HK-2 (cell line): ENCODE measurements around the gene IFT20.

Experiments
- DNase-seq: peaks from one replicate; pipeline ENCODE4 v3.0.0-alpha.2; 2018; ENCODE audit not compliant: unreplicated experiment

Gene IFT20

DNA sequence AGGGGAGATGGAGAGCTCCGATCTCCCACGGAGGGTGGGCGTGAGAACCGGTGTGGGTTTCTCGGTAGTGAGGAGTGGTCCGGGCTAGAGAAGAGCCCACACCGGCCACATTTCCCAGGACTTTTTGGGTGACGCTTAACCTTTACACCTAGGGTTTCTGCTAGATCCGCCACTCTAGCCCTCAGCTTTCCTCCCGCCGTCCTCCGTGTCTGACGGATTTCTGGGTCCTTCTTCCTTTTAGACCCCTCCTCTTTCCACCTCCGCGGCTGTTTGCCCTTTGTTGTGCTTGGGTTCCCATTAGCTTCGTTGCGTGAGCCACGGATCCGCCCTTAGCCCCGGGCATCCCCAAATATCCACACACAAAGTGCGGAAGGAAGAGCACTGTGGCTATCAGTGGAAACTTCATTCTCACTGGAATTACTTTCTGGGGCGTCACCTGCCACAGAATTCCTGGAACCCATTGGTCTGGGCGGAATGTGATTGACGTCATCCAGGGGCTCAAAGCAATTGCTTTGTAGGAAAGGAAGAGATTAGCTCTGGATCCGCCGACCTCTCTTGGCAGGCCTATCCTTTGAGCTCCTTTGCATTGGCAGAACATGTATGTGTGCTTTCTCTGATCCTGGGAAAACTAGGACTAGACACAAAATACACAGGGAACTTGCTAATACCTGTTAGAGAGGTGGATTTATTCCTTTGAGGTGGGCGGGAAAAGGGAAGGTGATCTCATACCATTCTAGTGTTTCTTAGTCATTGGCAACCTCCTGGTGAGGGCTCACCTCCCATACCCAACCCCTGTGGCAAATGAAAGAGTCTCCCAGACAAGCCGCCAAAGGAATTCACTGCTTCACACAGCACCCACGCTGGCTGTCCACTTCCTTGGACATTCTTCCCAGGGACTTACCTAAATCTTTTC is 943 bp upstream of the IFT20 start:
- DNase-seq, result peak; percentile 77

DNA sequence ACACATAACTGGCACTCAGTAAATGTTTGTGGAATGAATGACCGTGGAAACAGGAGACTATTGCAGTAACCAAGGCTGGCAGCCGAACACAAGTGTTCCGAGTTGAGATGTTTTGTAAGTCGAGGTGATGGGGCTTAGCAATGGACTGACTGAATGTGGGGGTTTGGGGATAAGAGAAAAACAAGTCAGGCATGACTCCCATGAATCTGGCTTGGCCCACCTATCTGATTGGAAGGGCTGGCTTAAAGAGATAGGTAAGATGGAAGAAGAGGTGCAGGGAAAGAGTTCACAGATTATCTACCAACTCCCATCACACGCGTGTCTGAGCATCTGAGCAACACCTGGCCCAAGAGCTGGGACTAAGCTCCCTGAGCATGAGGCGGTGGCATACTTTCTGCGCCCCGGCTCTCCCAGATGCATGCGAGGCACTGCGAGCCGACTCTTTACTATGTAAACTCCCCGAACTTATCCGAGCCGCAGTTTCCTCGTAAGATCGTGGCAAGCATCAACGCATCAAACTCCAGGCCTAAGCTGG is 539 bp downstream of the IFT20 start:
- no peak for DNase-seq

DNA sequence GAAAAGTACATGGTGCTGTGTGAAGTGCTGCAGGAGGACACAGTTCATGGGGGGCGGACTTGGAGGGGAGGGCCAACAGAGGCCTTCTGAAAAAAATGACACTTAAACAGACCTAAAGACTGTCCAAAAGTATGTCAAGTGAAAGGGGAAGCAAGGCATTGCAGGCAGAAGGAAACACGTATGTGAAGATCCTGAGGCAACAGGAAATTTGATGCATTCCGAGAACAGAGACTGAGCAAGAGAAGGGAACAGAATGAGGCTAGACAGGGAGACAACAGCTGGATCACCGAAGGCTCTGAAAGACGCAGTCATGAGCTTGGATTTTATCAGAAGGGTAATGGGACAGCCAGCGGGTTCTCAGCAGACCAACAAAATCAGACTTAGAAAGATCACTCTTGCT is 1.1 kb downstream of the IFT20 start:
- no peak for DNase-seq

DNA sequence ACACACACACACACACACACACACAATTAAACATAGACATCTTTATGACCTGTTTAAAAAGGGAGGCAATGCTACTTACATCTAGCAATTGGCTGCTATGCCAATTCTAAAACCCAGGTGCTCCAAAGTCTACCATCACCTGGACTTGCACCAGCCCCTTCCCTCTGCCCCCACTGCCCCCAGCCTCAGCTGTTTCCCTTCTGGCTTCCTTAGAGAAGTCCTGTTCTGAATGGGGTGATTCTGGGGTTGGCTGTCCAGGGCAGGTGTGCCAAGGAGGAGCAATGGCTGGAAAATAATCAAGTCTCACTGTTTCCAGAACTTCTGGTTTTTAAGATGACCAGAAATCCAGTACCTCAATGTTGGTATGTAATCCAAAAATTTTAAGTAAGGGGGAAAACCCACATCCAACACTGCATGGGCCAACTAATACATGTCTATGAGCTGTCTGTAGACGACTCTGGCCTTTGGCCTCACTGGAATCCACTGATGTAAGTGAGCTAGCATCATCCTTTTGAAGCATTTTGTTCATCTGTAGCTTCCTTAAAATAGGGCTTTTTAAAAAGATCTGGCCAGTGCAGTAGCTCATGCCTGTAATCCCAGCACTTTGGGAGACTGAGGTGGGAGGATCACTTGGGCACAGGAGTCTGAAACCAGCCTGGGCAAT is 2.1 kb downstream of the IFT20 start:
- no peak for DNase-seq

DNA sequence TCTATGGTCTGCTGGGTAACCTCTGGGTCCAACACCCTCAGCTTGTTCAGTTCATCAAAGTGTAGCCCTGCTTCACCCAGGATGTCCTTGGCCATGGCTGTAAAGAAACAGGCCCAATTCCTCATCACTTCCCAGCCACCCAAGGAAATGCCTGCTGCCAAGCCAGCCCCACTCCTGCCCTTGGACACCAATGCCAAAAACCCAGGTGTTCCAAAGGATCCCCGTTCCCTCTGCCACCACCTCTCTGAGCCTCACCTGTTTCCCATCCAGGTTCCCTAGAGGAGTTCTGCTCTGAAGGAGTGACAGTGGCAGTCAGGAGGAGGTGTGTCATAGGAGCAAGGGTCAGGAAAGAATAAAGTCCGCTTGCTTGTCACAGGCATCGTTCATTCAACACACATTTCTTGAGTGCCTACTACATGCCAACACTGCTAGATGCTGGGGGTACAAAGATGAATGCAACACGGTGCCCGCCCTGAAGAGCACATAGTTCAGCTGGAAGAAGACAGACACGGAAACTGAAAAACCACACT is 3.3 kb downstream of the IFT20 start:
- DNase-seq, result no peak

DNA sequence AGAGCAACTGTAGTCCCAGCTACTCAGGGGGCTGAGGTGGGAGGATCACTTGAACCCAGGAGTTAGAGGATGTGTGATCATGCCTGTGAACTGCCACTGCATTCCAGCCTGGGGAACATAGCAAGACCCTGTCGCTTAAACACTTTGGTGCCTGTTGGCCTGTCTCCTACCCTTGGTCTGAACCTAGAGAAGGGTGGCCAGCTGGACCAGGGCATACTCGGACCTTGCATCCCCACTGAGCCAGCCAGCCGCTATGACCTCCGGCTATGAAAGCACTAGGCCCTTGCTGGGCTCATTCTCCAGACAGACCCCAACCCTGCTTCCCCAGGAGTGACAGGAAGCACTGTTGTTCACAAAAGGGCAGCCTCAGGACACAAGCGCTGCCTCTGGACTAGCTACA is 4.6 kb downstream of the IFT20 start:
- DNase-seq, result no peak

DNA sequence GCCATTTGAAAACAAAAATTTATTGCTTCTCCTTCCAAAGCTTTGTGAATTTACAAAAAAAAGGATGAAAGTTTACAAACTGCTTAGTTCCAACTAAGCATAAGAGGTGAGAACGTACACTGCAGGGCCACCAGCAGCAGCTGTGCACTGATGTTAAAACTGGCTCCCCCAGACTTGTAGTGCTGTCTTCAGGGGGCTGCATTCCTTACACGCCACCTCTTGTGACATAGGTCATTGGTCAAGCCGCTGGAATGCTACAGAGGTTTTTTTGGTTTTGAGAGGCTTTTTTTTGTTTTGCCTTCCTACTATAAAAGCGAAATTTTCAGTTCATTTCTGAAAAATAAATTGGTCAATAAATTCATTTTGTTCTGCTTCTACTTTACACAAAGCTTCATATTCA is 6.9 kb downstream of the IFT20 start:
- DNase-seq, result no peak

DNA sequence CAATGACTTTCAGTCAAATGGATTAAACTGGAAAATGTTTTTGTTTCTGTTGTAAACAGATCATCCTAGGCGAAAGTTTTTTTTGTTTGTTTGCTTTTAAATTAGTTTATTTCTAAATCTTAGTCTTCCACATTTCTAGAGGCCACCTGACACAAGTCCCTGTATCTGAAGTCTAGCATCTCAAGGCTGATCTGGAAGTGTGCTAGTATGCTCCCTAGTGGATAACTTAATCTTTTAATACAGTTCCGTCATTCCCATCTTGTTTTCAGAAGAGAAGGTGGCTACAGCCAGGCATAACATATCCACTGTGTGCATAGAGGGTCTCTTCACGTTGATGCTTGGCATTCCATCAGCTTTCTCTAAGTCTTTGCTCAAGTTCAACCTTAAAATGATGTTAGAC is 7.6 kb downstream of the IFT20 start:
- no peak for DNase-seq

DNA sequence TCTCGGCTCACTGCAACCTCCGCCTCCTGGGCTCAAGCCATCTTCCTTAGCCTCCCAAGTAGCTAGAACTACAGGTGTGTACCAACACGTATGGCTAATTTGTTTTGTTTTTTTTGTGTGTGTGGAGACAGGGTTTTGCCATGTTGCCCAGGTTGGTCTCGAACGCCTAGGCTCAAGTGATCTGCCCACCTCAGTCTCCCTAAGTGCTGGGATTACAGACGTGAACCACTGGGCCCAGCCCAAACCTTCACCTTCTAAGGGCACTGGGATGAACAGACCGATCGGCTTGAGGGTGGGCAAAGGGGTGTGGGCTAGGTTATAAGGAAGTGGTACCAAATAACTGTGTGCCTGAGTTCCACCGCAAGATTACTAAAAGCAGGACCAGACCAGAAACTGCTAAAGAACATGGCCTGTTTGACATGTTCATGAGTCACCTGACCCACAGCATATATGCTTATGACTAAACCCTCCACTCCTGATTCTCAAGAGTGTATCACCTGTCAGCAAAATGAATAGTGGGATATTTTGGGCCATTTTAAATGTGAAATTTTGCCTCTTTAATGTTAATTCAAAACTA is 8.2 kb downstream of the IFT20 start:
- DNase-seq, result no peak

DNA sequence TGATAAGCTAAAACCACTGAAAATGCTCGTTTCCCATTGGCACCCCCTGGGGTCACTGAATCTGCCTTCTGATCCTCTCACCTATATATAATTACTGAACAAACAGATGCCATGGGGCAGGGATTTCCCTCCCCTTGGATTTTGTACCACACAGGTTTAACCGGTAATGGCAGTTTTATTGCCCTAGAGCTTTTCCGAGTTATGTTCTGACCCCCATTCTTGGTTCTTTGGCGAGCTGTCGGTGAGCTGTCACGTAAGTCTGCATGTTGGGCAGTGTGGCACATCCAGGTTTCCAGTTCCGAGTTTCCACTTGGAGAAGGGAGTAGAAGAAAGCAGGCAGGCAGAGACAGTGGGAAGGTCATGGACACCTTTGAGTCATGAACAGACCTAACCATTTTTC is 9.2 kb downstream of the IFT20 start:
- DNase-seq, result no peak

DNA sequence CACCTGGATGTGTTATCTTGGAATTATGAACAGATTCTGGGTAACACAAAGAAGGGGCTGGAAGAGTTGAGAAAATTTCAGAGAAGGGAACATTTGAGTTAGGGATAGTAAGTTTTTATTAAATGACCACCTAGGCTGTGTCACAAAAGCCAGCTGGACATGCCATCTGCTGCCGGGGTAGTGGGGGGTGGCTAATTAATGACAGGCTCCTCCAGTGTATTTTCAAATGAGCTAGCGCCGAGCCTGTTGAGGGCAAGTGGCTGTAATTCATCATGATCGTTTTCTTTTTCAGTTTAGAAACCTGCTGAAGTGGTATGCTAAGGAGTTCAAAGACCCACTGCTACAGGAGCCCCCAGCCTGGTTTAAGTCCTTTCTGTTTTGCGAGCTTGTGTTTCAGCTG is 10.1 kb downstream of the IFT20 start:
- no peak for DNase-seq

DNA sequence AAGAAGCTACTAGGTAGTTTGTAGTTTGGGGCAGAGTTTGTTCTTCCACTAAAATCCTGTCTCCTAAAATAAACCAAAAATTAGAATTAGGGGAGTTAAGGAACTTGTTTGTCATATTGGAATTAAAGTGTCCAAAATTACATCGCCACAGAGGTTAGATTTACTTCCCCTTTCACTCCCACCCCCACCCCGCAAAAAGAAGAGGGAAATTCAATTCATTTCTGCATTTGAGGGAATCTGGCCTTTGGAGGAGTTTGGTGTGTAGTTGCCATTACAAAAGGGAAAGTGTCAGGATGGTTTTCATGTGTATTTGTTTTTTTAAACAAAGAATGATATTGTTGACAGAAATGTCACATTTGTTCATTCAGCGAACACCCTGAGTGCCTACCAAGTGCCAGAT is 10.5 kb downstream of the IFT20 start:
- DNase-seq, result no peak

DNA sequence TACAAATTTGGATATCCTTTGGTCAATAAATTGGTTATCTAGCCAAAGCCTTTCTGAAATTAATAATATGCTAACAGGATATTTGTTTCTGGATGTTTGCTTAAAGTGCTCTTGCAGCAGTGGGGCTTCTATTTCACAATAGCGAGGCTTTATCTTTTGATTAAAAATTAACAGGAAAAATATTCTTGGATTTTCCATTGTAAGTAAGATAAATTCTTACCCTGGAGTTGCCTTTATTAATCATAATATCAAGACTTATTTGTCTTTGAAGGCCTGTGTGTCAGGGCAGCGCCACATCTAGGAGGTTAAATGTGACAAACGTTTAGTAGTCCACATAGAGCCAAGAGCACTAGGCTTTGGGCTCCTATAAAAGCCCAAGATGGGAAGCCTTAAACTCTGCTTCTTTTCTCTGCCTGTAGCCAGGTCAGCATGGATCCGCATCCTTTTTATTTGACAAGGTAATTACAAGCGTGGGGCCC is 11.0 kb downstream of the IFT20 start:
- no peak for DNase-seq

DNA sequence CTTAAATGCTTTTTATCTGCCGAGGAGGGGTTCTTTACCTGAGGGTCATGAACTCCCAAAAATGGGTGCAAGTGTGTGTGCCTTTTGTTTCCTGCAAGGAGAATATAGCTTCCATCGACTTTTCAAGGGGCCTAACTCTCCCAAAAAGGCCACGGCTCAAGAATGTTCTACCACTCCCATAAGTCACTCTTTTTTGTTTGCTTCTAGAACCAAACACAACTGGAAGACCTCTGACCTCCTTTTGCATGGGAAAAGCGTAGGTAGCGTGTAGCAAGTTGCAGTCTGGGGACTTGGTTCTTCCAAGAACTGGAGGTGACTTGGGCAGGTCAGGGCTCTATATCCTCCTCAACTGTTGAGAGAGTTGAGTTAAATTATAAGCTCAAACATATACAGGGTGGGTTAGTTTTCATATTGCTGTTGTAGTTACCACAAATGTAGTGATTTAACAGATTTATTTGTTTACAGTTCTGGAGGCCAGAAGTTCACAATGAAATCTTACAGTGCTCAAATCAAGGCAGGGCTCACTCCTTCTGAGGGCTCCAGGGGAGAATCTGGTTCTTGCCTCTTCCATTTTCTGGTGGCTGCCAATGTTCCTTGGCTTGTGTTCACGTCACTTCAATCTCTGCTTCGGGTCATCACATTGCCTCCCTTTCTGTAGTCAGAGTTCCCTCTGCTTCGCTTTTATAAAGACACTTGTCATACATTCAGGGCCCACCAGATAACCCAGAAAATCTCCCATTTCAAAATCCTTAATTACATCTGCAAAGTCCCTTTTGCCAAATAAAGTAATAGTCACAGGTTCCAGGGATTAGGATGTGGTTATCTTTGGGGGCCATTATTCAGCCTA is 14.8 kb downstream of the IFT20 start:
- DNase-seq, result no peak

DNA sequence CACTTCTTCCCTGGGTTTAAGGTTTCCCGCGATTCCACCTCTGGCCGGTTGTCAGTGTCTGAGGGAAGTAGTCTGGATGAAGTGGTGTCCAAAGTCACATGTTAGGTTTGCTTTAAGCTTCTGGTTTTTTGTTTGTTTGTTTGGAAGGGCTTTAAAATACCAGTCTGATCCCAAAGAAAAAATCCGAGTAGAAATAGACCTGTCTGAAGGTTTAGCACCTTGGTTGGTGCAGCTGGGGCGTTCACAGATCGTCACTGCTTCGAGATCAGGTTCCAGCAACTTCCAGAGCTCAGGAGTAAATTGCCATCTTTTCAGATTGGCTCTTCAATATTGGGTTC is 15.7 kb downstream of the IFT20 start:
- no peak for DNase-seq

DNA sequence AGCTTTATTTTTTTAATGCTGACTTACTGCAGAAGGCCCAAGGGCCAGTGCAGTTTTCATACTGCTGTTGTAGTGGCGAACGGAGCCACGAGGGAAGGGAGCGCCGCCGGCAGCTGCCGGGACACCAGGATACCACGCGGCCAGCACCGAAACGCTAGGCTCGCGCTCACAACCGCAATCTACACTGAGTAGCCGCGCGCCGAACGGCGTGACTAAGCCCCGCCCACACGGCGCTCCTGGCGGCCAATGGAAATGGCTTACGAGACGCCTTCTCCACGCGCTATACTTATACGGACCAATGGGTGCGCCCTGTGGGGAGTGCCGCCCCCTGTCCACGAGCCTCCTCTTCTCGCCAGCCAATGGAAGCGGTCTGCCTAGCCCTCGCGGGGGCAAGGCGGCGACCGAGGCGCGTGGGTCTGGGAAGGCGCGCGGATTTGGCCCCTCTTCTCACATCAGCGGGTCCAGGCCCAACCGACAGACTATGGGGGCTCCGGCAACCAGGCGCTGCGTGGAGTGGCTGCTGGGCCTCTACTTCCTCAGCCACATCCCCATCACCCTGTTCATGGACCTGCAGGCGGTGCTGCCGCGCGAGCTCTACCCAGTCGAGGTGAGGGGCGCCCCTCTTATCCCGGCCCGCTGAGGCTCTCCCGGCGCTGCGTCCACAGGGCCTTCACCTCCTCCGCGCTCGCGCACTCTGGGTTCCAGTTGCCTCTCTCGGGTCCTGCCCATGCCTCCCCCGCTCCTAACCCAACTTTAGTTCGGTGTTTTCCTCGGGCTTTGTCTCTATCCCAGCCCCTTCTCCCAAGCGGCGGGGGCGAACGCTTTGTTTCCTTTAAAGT is 16.3 kb downstream of the IFT20 start, which contains the start of gene TMEM97:
TSS of gene TMEM97 (plus strand) at position 442 of the 839 bp plus-strand sequence. CDS start at position 482, 40 bp downstream.
- peak; percentile 95 for DNase-seq

DNA sequence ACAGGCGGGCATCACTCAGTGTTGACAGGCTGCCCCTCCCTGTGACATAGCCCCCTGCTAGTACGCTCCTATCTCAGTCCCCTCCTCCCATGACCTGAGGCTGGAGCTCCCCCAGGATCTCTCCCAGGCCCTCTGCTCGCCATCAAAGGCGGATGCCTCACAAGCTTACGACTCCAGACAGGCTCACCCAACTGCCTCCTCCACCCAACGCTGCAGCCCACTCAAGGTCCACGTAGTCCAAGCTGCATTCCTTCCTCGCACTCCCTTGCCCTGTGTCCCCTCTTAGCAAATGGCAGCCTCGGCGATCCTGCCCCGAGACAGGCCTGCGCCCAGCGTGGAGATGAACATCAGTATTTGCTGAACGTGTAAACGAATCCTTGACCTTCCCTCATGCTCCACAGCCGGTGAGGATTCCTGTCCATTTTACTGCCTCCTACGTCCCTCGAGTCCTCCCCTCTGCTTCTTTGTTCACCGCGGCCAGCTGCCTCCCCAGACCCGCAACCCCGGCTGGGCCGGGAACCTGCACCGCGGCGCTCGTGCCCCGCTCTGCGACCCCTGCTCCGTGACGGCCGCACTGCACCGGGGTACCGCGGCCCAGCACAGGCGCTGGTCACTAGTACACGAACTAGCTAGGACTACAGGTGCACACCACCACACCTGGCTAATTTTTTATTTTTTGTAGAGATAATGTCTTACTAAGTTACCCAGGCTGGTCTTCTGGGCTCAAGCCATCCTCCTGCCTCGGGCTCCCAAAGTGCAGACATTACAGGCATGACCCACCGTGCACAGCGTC is 17.1 kb downstream of the IFT20 start:
- no peak for DNase-seq

DNA sequence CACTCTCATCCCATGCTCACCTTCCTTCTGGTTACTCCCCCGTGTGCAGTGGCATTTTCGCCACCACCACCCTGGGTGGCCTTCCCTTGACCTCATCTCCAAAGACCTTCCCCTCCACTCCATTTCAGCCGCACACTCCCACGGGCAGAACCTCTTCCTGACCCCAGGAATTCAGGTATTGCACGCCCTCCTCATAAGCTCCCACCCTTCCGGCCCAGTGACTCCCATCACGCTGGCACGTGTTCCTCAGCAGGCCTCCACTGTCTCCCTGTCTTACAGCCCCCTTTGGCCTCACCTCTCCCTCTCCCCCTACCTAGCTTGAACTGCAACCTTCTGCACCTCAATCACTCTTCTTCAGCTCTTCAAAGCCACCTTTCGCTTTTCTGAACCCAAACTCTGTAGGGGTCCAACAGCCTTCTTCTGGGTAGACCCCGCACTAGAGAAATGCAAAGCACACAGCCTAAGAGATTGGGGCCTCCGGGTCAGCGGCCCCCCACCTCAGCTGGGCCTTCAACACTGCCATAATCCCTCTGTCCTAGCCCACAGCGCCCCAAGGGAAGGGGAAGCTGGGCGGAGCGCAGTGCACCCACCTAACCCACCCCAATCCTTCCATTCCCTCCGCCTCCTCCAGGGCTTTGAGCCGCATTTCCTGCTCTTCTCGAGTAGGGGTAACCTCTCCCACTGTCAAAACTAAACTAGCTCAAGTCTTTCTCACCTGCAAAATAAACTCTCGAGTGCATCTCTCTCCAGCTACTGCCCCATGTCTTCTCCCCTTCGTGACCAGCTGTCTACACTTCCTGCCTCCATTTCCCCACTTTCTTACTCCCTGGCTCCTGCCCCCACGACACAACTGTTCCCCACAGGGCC is 17.9 kb downstream of the IFT20 start:
- DNase-seq, result no peak
